GM08714 (cell line): Measurements from ENCODE around the gene SLC27A3.

ENCODE experiments used
- H3K4me3 ChIP-seq: fragments of 200-500 bp; sonication (Bioruptor generic); 2 replicates; pipeline ENCODE4 v1.5.1; 2014; ENCODE audit warnings: mild to moderate bottlenecking, low read length, inconsistent platforms
- ZNF274 ChIP-seq: IDR thresholded peaks from 2 replicates; pipeline ENCODE4 v1.6.1; 2012; ENCODE audit warnings: mild to moderate bottlenecking, low read depth, low read length

Gene SLC27A3

GRCh38 chr1:153774780-153775457 is at the start of gene SLC27A3:
Gene SLC27A3, plus strand, starts transcription at chr1:153775407. Its CDS starts 91 bp downstream, at chr1:153775498.
- H3K4me3 ChIP-seq = peak within 1 kb of the TSS; percentile 59; the same call in 1 of the 2 replicates
- no peak for TF ChIP-seq ZNF274

- TF ChIP-seq ZNF274 = no peak
- peak within 1 kb of the TSS; percentile 90 for H3K4me3 ChIP-seq
These were observed 47.5 kb upstream of the SLC27A3 start, which contains the start of gene INTS3 for GRCh38 chr1:153727463-153728304. Gene INTS3, plus strand, starts transcription at chr1:153728050. Its CDS starts 585 bp downstream, at chr1:153728635.

GRCh38 chr1:153728305-153729066 is 46.7 kb upstream of the SLC27A3 start:
- TF ChIP-seq ZNF274 = no peak
- peak overlapping the region; percentile 90 for H3K4me3 ChIP-seq

GRCh38 chr1:153730468-153730988 is 44.7 kb upstream of the SLC27A3 start:
- no peak for TF ChIP-seq ZNF274
- no peak overlapping the region for H3K4me3 ChIP-seq

GRCh38 chr1:153733970-153734369 is 41.2 kb upstream of the SLC27A3 start:
- TF ChIP-seq ZNF274 = no peak

GRCh38 chr1:153734396-153735089 is 40.7 kb upstream of the SLC27A3 start:
- TF ChIP-seq ZNF274 = no peak

More at GRCh38 chr1:153733970-153734369, 41.2 kb upstream of the SLC27A3 start:
- H3K4me3 ChIP-seq = no peak overlapping the region

GRCh38 chr1:153735090-153735420 is 40.2 kb upstream of the SLC27A3 start:
- no peak for TF ChIP-seq ZNF274
- H3K4me3 ChIP-seq = no peak overlapping the region

More at GRCh38 chr1:153734396-153735089, 40.7 kb upstream of the SLC27A3 start:
- H3K4me3 ChIP-seq = no peak overlapping the region

- TF ChIP-seq ZNF274 = no peak
- peak overlapping the region; percentile 16; the same call in 1 of the 2 replicates for H3K4me3 ChIP-seq
These were observed 33.2 kb upstream of the SLC27A3 start for GRCh38 chr1:153741986-153742385.

GRCh38 chr1:153742411-153743142 is 32.6 kb upstream of the SLC27A3 start:
- no peak for TF ChIP-seq ZNF274
- peak overlapping the region; percentile 28; the same call in 1 of the 2 replicates for H3K4me3 ChIP-seq

- H3K4me3 ChIP-seq = no peak overlapping the region
- TF ChIP-seq ZNF274 = no peak
These were observed 29.8 kb upstream of the SLC27A3 start for GRCh38 chr1:153745417-153745816.

GRCh38 chr1:153746174-153746573 is 29.0 kb upstream of the SLC27A3 start:
- H3K4me3 ChIP-seq = no peak overlapping the region
- no peak for TF ChIP-seq ZNF274

- no peak overlapping the region for H3K4me3 ChIP-seq
- TF ChIP-seq ZNF274 = no peak
These were observed 26.3 kb upstream of the SLC27A3 start for GRCh38 chr1:153748903-153749302.
